HG03280 (cell line): ENCODE data around the gene NECAB2.

Source experiments
- ATAC-seq: cut with Tn5 transposase; IDR thresholded peaks from one replicate; pipeline ENCODE4 v1.9.1; 2021; ENCODE audit warnings: mild to moderate bottlenecking, moderate library complexity; ENCODE audit not compliant: unreplicated experiment

NECAB2 gene

GRCh38 chr16:84042308-84042878 lies 74.3 kb downstream of the NECAB2 start, which contains the start of gene SLC38A8:
Gene SLC38A8 (minus strand): TSS chr16:84042795. CDS start chr16:84042157, 638 bp downstream.
- ATAC-seq, result no peak

GRCh38 chr16:84042879-84043485 lies 74.9 kb downstream of the NECAB2 start:
- ATAC-seq, result no peak

- ATAC-seq, result no peak
Observed at GRCh38 chr16:84043486-84044117, 75.6 kb downstream of the NECAB2 start.

DNA sequence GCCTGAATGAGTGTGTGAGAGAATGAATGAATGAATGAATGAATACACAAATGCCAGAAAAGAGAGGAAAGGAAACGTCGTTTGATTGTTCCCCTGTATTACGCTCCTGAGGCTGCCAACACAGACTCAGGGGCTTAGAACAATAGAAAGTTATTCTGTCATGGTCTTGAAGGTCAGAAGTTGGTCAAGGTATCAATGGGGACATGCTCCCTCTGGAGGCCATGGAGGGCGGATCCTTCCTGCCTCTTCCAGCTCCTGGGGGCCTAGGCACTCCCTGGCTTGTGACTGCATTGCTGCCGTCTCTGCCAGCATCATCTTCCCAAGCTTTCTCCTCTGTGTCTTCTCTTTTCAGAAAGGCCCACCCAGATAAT lies 76.1 kb downstream of the NECAB2 start:
- no peak for ATAC-seq

GRCh38 chr16:84045001-84045817 lies 77.2 kb downstream of the NECAB2 start:
- no peak for ATAC-seq

DNA sequence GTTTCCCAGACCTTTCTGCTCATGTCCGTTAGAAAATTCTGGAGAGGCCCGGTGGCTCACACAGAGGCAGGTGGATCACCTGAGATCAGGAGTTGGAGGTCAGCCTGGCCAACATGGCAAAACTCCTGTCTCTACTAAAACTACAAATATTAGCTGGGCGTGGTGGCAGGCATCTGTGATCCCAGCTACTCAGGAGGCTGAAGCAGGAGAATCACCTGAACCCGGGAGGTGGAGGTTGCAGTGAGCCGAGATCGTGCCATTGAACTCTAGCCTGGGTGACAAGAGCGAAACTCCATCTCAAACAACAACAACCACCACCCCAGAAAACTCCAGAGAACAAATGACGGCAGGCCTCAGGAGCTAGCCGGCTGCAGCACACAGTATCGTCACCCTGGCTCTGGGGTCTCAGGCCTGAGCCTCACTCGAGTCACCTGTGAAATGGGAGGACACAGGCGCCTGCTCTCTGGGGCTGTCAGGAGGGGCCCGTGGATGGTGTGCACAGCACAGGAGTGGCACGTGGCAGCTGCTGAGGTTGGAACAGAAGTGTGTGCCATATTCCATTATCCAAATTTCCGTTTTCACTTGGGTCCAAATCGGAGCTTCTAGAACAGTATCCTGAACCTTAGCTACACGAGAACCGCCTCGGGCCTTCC lies 77.9 kb downstream of the NECAB2 start:
- no peak for ATAC-seq

GRCh38 chr16:84047206-84047605 lies 79.2 kb downstream of the NECAB2 start:
- no peak for ATAC-seq

DNA sequence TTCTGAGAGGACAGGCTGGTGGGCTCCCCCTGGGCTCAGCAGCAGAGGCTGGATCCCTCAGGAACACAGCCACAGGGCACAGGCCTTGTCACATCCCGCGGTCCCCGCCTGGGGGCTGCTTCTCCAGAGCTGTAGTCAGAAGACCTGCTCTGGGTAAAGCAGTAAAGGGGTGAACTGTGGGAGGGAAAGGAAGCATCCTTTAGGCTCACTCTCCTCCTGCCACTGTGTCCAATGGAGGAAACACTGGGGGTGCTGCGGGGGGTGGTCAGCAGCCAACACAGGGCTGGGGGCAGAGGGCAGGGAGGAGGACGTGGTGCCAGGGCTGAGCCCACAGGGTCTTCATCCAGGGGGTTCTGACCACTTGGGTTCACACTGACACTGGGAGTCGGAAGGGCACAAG lies 79.6 kb downstream of the NECAB2 start:
- ATAC-seq, result no peak

- ATAC-seq, result no peak
Observed at GRCh38 chr16:84048270-84048669, 80.2 kb downstream of the NECAB2 start.

GRCh38 chr16:84048871-84049270 lies 80.8 kb downstream of the NECAB2 start:
- ATAC-seq, result no peak

- no peak for ATAC-seq
Observed at GRCh38 chr16:84049403-84050060, 81.5 kb downstream of the NECAB2 start.

DNA sequence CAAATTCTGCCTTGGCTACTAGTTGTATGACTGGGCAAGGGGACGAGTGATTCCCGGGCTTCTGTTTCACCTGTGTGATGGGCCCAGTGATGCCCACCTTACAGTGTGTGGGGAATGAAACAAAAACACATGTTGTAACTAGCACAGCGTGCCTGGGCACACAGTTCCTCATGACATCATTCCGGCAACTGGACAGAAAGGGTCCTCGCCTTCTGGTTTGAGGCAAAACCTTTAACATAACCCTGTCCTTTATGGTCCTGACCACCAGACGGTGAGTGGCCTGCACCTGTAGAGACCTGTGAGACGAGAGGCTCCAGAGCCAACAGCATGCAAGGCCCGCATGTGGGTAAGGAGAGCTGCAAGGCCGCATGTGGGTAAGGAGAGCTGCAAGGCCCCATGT lies 82.3 kb downstream of the NECAB2 start:
- no peak for ATAC-seq

- no peak for ATAC-seq
Observed at GRCh38 chr16:84052071-84052622, 84.1 kb downstream of the NECAB2 start.
